HepG2 (cell line): ENCODE results near the gene UBE3B. TPM values are rescaled to one million over a fixed set of nuclear protein-coding genes. Genes with fewer than 3 reads are reported as not detected.

ENCODE experiments used
- AKAP8 ChIP-seq: sonication (generic); formaldehyde crosslinking; IDR thresholded peaks from 2 replicates; pipeline ENCODE4 v1.5.1; 2020; ENCODE audit warnings: mild to moderate bottlenecking, missing genetic modification reagents
- ATF7-NPFF ChIP-seq: sonication (generic); formaldehyde crosslinking; IDR thresholded peaks from 2 replicates; pipeline ENCODE4 v1.8.1; 2023; ENCODE audit warnings: mild to moderate bottlenecking, low read depth, missing genetic modification reagents, moderate library complexity
- BCLAF1 ChIP-seq: fragments of 450-650 bp; IDR thresholded peaks from 2 replicates; pipeline ENCODE4 v1.6.1; 2017; ENCODE audit warnings: mild to moderate bottlenecking
- CC2D1A ChIP-seq: sonication (generic); formaldehyde crosslinking; IDR thresholded peaks from 2 replicates; pipeline ENCODE4 v1.8.1; 2023; ENCODE audit warnings: mild to moderate bottlenecking, missing genetic modification reagents
- DNMT3B ChIP-seq: conservative IDR thresholded peaks from 2 replicates; pipeline ENCODE4 v1.6.1; 2016; ENCODE audit warnings: missing biosample characterization, control low read depth
- FOXP1 ChIP-seq, 2 experiments: fragments of 450-650 bp in 1 of 2; IDR thresholded peaks; 2 replicates each; pipeline ENCODE4 v1.6.1; 2017 to 2018; ENCODE audit warnings: antibody characterized with exemption in 1 of 2
- IKZF4 ChIP-seq: sonication (generic); formaldehyde crosslinking; IDR thresholded peaks from 2 replicates; pipeline ENCODE4 v1.5.1; 2020; ENCODE audit warnings: borderline replicate concordance, mild to moderate bottlenecking, low read depth, missing genetic modification reagents; ENCODE audit errors: not compliant biosample characterization
- ISL2 ChIP-seq: sonication (generic); formaldehyde crosslinking; IDR thresholded peaks from 2 replicates; pipeline ENCODE4 v1.5.0; 2020; ENCODE audit warnings: missing genetic modification reagents
- NCOR1 ChIP-seq: fragments of 200-600 bp; sonication (generic); IDR thresholded peaks from 2 replicates; pipeline ENCODE4 v1.7.0; 2017; ENCODE audit warnings: antibody characterized with exemption, low read length, borderline replicate concordance
- PCBP1 ChIP-seq: fragments of 200-400 bp; formaldehyde crosslinking; IDR thresholded peaks from 2 replicates; pipeline ENCODE4 v1.6.1; 2017; ENCODE audit warnings: mild to moderate bottlenecking, low read depth, low read length, borderline replicate concordance
- POGK ChIP-seq: sonication (generic); formaldehyde crosslinking; conservative IDR thresholded peaks from 2 replicates; pipeline ENCODE4 v1.8.0; 2022; ENCODE audit warnings: mild to moderate bottlenecking, moderate library complexity, missing genetic modification reagents
- REL ChIP-seq: sonication (generic); formaldehyde crosslinking; conservative IDR thresholded peaks from 2 replicates; pipeline ENCODE4 v1.8.0; 2022; ENCODE audit warnings: mild to moderate bottlenecking, missing genetic modification reagents, moderate library complexity
- RFXAP ChIP-seq: sonication (generic); formaldehyde crosslinking; IDR thresholded peaks from 2 replicates; pipeline ENCODE4 v1.4.0; 2020; ENCODE audit warnings: missing genetic modification reagents, borderline replicate concordance
- TCF12 ChIP-seq, 2 experiments: fragments of 450-650 bp in 1 of 2; sonication (generic) in 1 of 2; formaldehyde crosslinking in 1 of 2; IDR thresholded peaks; 2 replicates each; pipeline versions ENCODE4 v1.6.1 to v1.8.0; 2017 to 2022; ENCODE audit warnings: antibody characterized with exemption in 1 of 2, mild to moderate bottlenecking in 1 of 2, missing genetic modification reagents in 1 of 2, moderate library complexity in 1 of 2
- TCF7 ChIP-seq: sonication (generic); IDR thresholded peaks from 2 replicates; pipeline ENCODE4 v1.6.1; 2016; ENCODE audit warnings: antibody characterized with exemption, low read depth
- ZBTB34 ChIP-seq: sonication (generic); formaldehyde crosslinking; IDR thresholded peaks from 2 replicates; pipeline ENCODE4 v1.8.0; 2022; ENCODE audit warnings: mild to moderate bottlenecking, missing genetic modification reagents
- ZNF12 ChIP-seq: sonication (generic); formaldehyde crosslinking; IDR thresholded peaks from 2 replicates; pipeline ENCODE4 v1.5.0; 2020; ENCODE audit warnings: missing genetic modification reagents
- ZNF124 ChIP-seq: sonication (generic); formaldehyde crosslinking; IDR thresholded peaks from 2 replicates; pipeline ENCODE4 v1.4.0; 2020; ENCODE audit warnings: missing genetic modification reagents
- ZNF263 ChIP-seq: sonication (generic); formaldehyde crosslinking; IDR thresholded peaks from 2 replicates; pipeline ENCODE4 v1.4.0; 2020; ENCODE audit warnings: missing genetic modification reagents
- ZNF292 ChIP-seq: sonication (generic); formaldehyde crosslinking; IDR thresholded peaks from 2 replicates; pipeline ENCODE4 v1.8.1; 2022; ENCODE audit warnings: mild to moderate bottlenecking, low read depth, missing genetic modification reagents, borderline replicate concordance
- ZNF329 ChIP-seq: sonication (generic); formaldehyde crosslinking; IDR thresholded peaks from 2 replicates; pipeline ENCODE4 v1.9.0; 2021; ENCODE audit warnings: low read depth, mild to moderate bottlenecking, missing genetic modification reagents
- ZNF788 ChIP-seq: sonication (generic); formaldehyde crosslinking; IDR thresholded peaks from 2 replicates; pipeline ENCODE4 v1.5.0; 2020; ENCODE audit warnings: mild to moderate bottlenecking, missing genetic modification reagents, borderline replicate concordance
- ZNF883 ChIP-seq: sonication (generic); formaldehyde crosslinking; IDR thresholded peaks from 2 replicates; pipeline ENCODE4 v1.5.1; 2020; ENCODE audit warnings: mild to moderate bottlenecking, missing genetic modification reagents; ENCODE audit errors: not compliant biosample characterization
- polyA plus RNA-seq, 8 experiments: library from polyadenylated mRNA; depleted of rRNA in 3 of 8; stranded (reverse) in 7 of 8; unstranded in 1 of 8; fragments of >200 nt; fragmentation: Illumina TruSeq in 4 of 8; extraction: Trizol in 4 of 8; gene quantifications; 2 replicates each; pipeline versions ENCODE4 v1.2.1 to v1.2.3, GENCODE V29; 2011 to 2016; ENCODE audit warnings: low read depth in 4 of 8, missing spikeins in 1 of 8, mixed read lengths in 1 of 8; ENCODE audit not compliant: insufficient read depth in 1 of 8
- total RNA-seq, 5 experiments: library from RNA; depleted of rRNA; stranded (reverse); fragments of >200 nt; fragmentation: Illumina TruSeq; extraction: Trizol; gene quantifications; 2 replicates each; pipeline ENCODE4 v1.2.3, GENCODE V29; 2016; ENCODE audit warnings: low read depth in 1 of 5

Gene UBE3B
- total and polyA plus RNA-seq, 2 of the 13 experiments (the other 11 are each of a cell fraction or from before 2014, with no cell fraction given), result 22.7 to 25.3 TPM

GRCh38 chr12:109477185-109477962 is at the start of gene UBE3B, which contains the start of gene KCTD10 (continued):
- TF ChIP-seq ATF7-NPFF (CRISPR knock-in tag) (peak; percentile 56; the same call in 1 of the 2 replicates), ZNF788 (peak; percentile 77; the same call in 1 of the 2 replicates), IKZF4 (CRISPR knock-in tag) (no peak), AKAP8 (no peak), PCBP1 (peak; percentile 73; the same call in 1 of the 2 replicates), CC2D1A (CRISPR knock-in tag) (no peak), ZNF263 (CRISPR knock-in tag) (no peak), FOXP1 (IDR thresholded peaks at IDR 0.05) (no peak), FOXP1 (CRISPR knock-in tag; IDR thresholded peaks at IDR 0.05) (no peak), ZNF12 (CRISPR knock-in tag) (0 out of 2 replicates have a peak, but pooled peaks have one; percentile 20), BCLAF1 (no peak), POGK (CRISPR knock-in tag) (peak; percentile 78), DNMT3B (CRISPR knock-in tag) (0 out of 2 replicates have a peak, but pooled peaks have one; percentile 72), NCOR1 (peak; percentile 66; the same call in 1 of the 2 replicates), TCF12 (IDR thresholded peaks at IDR 0.05) (no peak), TCF12 (CRISPR knock-in tag; IDR thresholded peaks at IDR 0.05) (peak; percentile 83; the same call in 1 of the 2 replicates), RFXAP (CRISPR knock-in tag) (peak; percentile 29; the same call in 1 of the 2 replicates), REL (CRISPR knock-in tag) (no peak; the same call in 1 of the 2 replicates), ISL2 (CRISPR knock-in tag) (peak; percentile 81), ZBTB34 (CRISPR knock-in tag) (peak; percentile 47; the same call in 1 of the 2 replicates), ZNF883 (CRISPR knock-in tag) (peak; percentile 62), TCF7 (no peak; the same call in 1 of the 2 replicates), ZNF329 (no peak), ZNF292 (0 out of 2 replicates have a peak, but pooled peaks have one; percentile 17), ZNF124 (CRISPR knock-in tag) (no peak)
